A549 (cell line): ENCODE measurements around the gene HLCS. TPM values are rescaled to one million over a fixed set of nuclear protein-coding genes. Genes with fewer than 3 reads are reported as not detected.

ENCODE experiments used
- ATAC-seq, 2 experiments: fragments of 200-7000 bp in 1 of 2; fragments of >200 bp in 1 of 2; cut with Nextera tagmentation in 1 of 2; cut with Tn5 transposase in 1 of 2; 3 replicates each; pipeline versions ENCODE4 v1.8.0 to v1.9.1; 2018 to 2020; ENCODE audit warnings: mild to moderate bottlenecking in 1 of 2, moderate library complexity in 1 of 2
- CTCF ChIA-PET: fragments of 300-600 bp; sonication (Branson Sonifier 250); formaldehyde crosslinking; extraction: SDS; loops from one replicate; lab custom pipeline; 2021; ENCODE audit warnings: antibody characterized with exemption, inconsistent platforms; lab: Yijun Ruan, JAX
- POLR2A ChIA-PET: fragments of 350-600 bp; formaldehyde crosslinking; extraction: SDS; loops from one replicate; lab custom pipeline; 2021; ENCODE audit warnings: antibody characterized with exemption, inconsistent platforms; lab: Yijun Ruan, JAX
- DNase-seq, 2 experiments: peaks; one replicate each; pipeline versions ENCODE4 v3.0.0 to v3.0.0-alpha.2; 2011 to 2016; ENCODE audit warnings: low read depth in 1 of 2, low spot score in 1 of 2
- FAIRE-seq: peaks from 2 replicates; lab custom pipeline; 2011; peaks lifted over from hg19 to GRCh38; lab: Jason Lieb, UNC
- H3K27ac ChIP-seq, 2 experiments: fragments of >200 bp; sonication (Bioruptor Twin); formaldehyde crosslinking; 3 replicates each; pipeline ENCODE4 v1.5.1; 2016 to 2017
- H3K4me1 ChIP-seq: fragments of >200 bp; sonication (Bioruptor Twin); formaldehyde crosslinking; 3 replicates; pipeline ENCODE4 v1.6.1; 2016
- H3K4me2 ChIP-seq: fragments of >200 bp; sonication (Bioruptor Twin); formaldehyde crosslinking; 3 replicates; pipeline ENCODE4 v1.6.1; 2016
- H3K4me3 ChIP-seq: fragments of >200 bp; sonication (Bioruptor Twin); formaldehyde crosslinking; 3 replicates; pipeline ENCODE4 v1.5.1; 2016
- H3K9me3 ChIP-seq: fragments of >200 bp; sonication (Bioruptor Twin); formaldehyde crosslinking; 3 replicates; pipeline ENCODE4 v1.6.1; 2016
- BHLHE40 ChIP-seq: IDR thresholded peaks from 2 replicates; pipeline ENCODE4 v1.6.1; 2012; ENCODE audit warnings: low read depth, low read length, inconsistent platforms
- CBX8 ChIP-seq: fragments of 200-600 bp; sonication (generic); IDR thresholded peaks from 2 replicates; pipeline ENCODE4 v1.6.1; 2016
- CEBPB ChIP-seq, 2 experiments: fragments of >200 bp in 1 of 2; sonication (Bioruptor Twin) in 1 of 2; formaldehyde crosslinking in 1 of 2; IDR thresholded peaks; 2 replicates each; pipeline ENCODE4 v1.6.1; 2012 to 2016
- EHF ChIP-seq: fragments of 250-450 bp; sonication (Bioruptor Pico); IDR thresholded peaks from 2 replicates; pipeline ENCODE4 v1.5.0; 2020; ENCODE audit warnings: mild to moderate bottlenecking
- FOSB ChIP-seq: fragments of 250-450 bp; sonication (Bioruptor Pico); IDR thresholded peaks from 2 replicates; pipeline ENCODE4 v1.5.0; 2020; ENCODE audit warnings: mild to moderate bottlenecking, moderate library complexity
- FOXS1 ChIP-seq: fragments of 250-450 bp; sonication (Bioruptor Pico); IDR thresholded peaks from 2 replicates; pipeline ENCODE4 v1.5.0; 2020; ENCODE audit warnings: mild to moderate bottlenecking, moderate library complexity
- HOXB13 ChIP-seq: fragments of 250-450 bp; sonication (Bioruptor Pico); IDR thresholded peaks from 2 replicates; pipeline ENCODE4 v1.5.0; 2020; ENCODE audit warnings: low read depth, mild to moderate bottlenecking, moderate library complexity
- HOXB5 ChIP-seq: fragments of 250-450 bp; sonication (Bioruptor Pico); IDR thresholded peaks from 2 replicates; pipeline ENCODE4 v1.5.0; 2020; ENCODE audit warnings: mild to moderate bottlenecking, moderate library complexity
- KDM1A ChIP-seq: fragments of 200-600 bp; sonication (generic); IDR thresholded peaks from 2 replicates; pipeline ENCODE4 v1.6.1; 2016; ENCODE audit warnings: low read depth, mild to moderate bottlenecking
- MAFK ChIP-seq: fragments of 450-650 bp; IDR thresholded peaks from 2 replicates; pipeline ENCODE4 v1.6.1; 2014; ENCODE audit not compliant: partially characterized antibody
- RAD21 ChIP-seq, 2 experiments: fragments of >200 bp in 1 of 2; sonication (Bioruptor Twin) in 1 of 2; formaldehyde crosslinking in 1 of 2; IDR thresholded peaks in 1 of 2; conservative IDR thresholded peaks in 1 of 2; 2 replicates in 1 of 2; 3 replicates in 1 of 2; pipeline ENCODE4 v1.6.1; 2012 to 2018; ENCODE audit warnings: inconsistent platforms in 1 of 2
- RNF2 ChIP-seq: fragments of 200-600 bp; sonication (generic); IDR thresholded peaks from 2 replicates; pipeline ENCODE4 v1.6.1; 2016; ENCODE audit warnings: low read depth, mild to moderate bottlenecking, antibody characterized with exemption, moderate library complexity, borderline replicate concordance
- SMC3 ChIP-seq: fragments of >200 bp; sonication (Bioruptor Twin); formaldehyde crosslinking; IDR thresholded peaks from 3 replicates; pipeline ENCODE4 v1.6.1; 2018; ENCODE audit warnings: inconsistent platforms
- SREBF2 ChIP-seq: fragments of 450-650 bp; IDR thresholded peaks from 2 replicates; pipeline ENCODE4 v1.6.1; 2014; ENCODE audit warnings: mild to moderate bottlenecking, moderate library complexity
- TP53 ChIP-seq: fragments of 250-450 bp; sonication (Bioruptor Pico); IDR thresholded peaks from 2 replicates; pipeline ENCODE4 v1.5.0; 2021; ENCODE audit warnings: mild to moderate bottlenecking, moderate library complexity
- ZFP36 ChIP-seq: fragments of 450-650 bp; IDR thresholded peaks from 2 replicates; pipeline ENCODE4 v1.6.1; 2014; ENCODE audit warnings: borderline replicate concordance; ENCODE audit not compliant: partially characterized antibody
- ZNF302 ChIP-seq: fragments of 250-450 bp; sonication (Bioruptor Pico); IDR thresholded peaks from 2 replicates; pipeline ENCODE4 v1.9.0; 2021; ENCODE audit warnings: inconsistent platforms, mild to moderate bottlenecking, moderate library complexity
- WGBS: methylation state at CpG from one replicate; pipeline ENCODE4 v1.1.6; 2017; ENCODE audit errors: missing lambda C conversion rate; 5-methylcytosine and 5-hydroxymethylcytosine counted together
- polyA plus RNA-seq, 4 experiments: library from polyadenylated mRNA; depleted of rRNA in 3 of 4; stranded (reverse); fragments of >200 nt; fragmentation: RNase III in 1 of 4; extraction: RNeasy Plus Mini Kit Qiagen cat#74134 plus additional on column Dnase treatment in 1 of 4; gene quantifications; 2 replicates in 3 of 4; 3 replicates in 1 of 4; pipeline ENCODE4 v1.2.3, GENCODE V29; 2011 to 2017
- TF ChIP-seq, protein P1 (sequence below): fragments of >200 bp; sonication (Bioruptor Twin); formaldehyde crosslinking; IDR thresholded peaks from 3 replicates; pipeline ENCODE4 v1.5.1; 2016
- TF ChIP-seq, protein P2 (sequence below): IDR thresholded peaks from 2 replicates; pipeline ENCODE4 v1.6.1; 2012
- TF ChIP-seq, protein P3 (sequence below): IDR thresholded peaks from 2 replicates; pipeline ENCODE4 v1.6.1; 2012
- TF ChIP-seq, protein P4 (sequence below): fragments of 250-450 bp; sonication (Bioruptor Pico); IDR thresholded peaks from 2 replicates; pipeline ENCODE4 v1.5.0; 2021; ENCODE audit warnings: mild to moderate bottlenecking, moderate library complexity, borderline replicate concordance

The HLCS gene
- polyA plus RNA-seq, 2 of the 4 experiments (the other 2 are of a cell fraction), result 8.4 to 24.3 TPM

DNA sequence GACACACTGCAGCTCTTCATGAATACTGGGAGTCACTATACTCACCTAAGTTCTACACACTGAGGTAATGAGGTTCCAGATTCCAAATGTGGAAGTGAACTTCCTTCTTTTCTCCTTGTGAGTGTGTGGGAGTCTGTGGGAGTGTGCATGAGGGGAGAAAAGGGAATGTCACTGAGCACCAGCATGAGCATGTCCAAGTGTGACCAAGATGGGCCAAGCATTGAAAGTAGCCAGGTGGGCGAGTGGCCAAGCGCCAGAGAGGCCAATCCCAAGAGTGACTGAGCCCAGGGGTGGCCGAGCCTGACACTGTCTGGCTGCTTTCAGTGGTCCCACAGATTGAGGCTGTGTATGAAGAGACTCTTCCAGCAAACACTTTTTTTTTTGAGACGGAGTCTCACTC lies 132.3 kb downstream of the HLCS start:
- WGBS, result 92% methylated on average over 4 of the region's 4 CpGs
- FAIRE-seq (no peak), ATAC-seq (no peak), DNase-seq (no peak)
- Histone ChIP-seq H3K4me2 (no peak overlapping the region), H3K27ac (no peak overlapping the region), H3K9me3 (no peaks in the 10 kb centered on the region), H3K4me3 (no peak overlapping the region), H3K4me1 (peaks cover 9% of the 10 kb centered on the region; the same call in 2 of the 3 replicates)
- TF ChIP-seq ZFP36 (no peak), EHF (CRISPR knock-in tag) (no peak), HOXB13 (CRISPR knock-in tag) (no peak), CBX8 (no peak), KDM1A (no peak), BHLHE40 (no peak), MAFK (no peak), RNF2 (no peak), ZNF302 (CRISPR knock-in tag) (no peak), SMC3 (no peak), HOXB5 (CRISPR knock-in tag) (no peak)
- TF ChIP-seq, protein P1, sequence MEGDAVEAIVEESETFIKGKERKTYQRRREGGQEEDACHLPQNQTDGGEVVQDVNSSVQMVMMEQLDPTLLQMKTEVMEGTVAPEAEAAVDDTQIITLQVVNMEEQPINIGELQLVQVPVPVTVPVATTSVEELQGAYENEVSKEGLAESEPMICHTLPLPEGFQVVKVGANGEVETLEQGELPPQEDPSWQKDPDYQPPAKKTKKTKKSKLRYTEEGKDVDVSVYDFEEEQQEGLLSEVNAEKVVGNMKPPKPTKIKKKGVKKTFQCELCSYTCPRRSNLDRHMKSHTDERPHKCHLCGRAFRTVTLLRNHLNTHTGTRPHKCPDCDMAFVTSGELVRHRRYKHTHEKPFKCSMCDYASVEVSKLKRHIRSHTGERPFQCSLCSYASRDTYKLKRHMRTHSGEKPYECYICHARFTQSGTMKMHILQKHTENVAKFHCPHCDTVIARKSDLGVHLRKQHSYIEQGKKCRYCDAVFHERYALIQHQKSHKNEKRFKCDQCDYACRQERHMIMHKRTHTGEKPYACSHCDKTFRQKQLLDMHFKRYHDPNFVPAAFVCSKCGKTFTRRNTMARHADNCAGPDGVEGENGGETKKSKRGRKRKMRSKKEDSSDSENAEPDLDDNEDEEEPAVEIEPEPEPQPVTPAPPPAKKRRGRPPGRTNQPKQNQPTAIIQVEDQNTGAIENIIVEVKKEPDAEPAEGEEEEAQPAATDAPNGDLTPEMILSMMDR, result no peak
- TF ChIP-seq, protein P2, sequence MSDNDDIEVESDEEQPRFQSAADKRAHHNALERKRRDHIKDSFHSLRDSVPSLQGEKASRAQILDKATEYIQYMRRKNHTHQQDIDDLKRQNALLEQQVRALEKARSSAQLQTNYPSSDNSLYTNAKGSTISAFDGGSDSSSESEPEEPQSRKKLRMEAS, result no peak
- TF ChIP-seq, protein P3, sequence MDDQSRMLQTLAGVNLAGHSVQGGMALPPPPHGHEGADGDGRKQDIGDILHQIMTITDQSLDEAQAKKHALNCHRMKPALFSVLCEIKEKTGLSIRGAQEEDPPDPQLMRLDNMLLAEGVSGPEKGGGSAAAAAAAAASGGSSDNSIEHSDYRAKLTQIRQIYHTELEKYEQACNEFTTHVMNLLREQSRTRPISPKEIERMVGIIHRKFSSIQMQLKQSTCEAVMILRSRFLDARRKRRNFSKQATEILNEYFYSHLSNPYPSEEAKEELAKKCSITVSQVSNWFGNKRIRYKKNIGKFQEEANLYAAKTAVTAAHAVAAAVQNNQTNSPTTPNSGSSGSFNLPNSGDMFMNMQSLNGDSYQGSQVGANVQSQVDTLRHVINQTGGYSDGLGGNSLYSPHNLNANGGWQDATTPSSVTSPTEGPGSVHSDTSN, result no peak
- TF ChIP-seq, protein P4, sequence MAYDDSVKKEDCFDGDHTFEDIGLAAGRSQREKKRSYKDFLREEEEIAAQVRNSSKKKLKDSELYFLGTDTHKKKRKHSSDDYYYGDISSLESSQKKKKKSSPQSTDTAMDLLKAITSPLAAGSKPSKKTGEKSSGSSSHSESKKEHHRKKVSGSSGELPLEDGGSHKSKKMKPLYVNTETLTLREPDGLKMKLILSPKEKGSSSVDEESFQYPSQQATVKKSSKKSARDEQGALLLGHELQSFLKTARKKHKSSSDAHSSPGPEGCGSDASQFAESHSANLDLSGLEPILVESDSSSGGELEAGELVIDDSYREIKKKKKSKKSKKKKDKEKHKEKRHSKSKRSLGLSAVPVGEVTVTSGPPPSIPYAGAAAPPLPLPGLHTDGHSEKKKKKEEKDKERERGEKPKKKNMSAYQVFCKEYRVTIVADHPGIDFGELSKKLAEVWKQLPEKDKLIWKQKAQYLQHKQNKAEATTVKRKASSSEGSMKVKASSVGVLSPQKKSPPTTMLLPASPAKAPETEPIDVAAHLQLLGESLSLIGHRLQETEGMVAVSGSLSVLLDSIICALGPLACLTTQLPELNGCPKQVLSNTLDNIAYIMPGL (CRISPR knock-in tag), result no peak
- ChIA-PET CTCF (no interaction called here), POLR2A (no interaction called here)

DNA sequence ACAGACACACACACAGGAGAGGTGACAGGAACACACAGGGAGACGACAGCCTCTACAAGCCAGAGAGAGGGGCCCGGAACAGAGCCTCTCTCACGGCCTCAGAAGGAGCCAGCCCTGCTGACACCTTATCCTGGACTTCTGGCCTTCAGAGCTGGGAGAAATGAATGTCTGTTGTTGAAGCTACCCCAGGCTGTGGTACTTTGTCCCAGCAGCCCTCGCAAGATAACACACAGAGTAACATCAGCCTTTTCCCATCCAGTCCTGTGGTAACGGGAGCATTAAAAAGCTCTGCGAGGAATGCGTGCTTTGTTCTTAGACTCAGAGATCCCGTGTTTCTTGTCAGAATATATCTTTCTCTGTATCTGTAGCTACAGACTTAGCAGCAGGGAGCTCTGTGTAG lies 136.4 kb downstream of the HLCS start:
- POLR2A ChIA-PET, result no interaction called here
- CTCF ChIA-PET, result interaction anchor here (1.6 kb wide), 1 partner anchor 17 kb away, joined by 3 read pairs; no protein-coding TSS in a partner anchor
- H3K4me2 ChIP-seq, result no peak overlapping the region
- ATAC-seq (no peak; a peak in 1 of 6 replicates), DNase-seq (no peak), FAIRE-seq (no peak)
- no peaks in the 10 kb centered on the region for H3K4me1 ChIP-seq
- H3K27ac ChIP-seq, result peak overlapping the region in 1 of 2 experiments; percentile 61; a peak in 2 of 6 replicates
- no peaks in the 10 kb centered on the region for H3K9me3 ChIP-seq
- no peak overlapping the region for H3K4me3 ChIP-seq
- 95% methylated on average over 8 of the region's 8 CpGs for WGBS
- TF ChIP-seq SREBF2 (no peak), RAD21 (conservative IDR thresholded peaks at IDR 0.05 in 1 of 2, IDR thresholded peaks at IDR 0.05 in 1 of 2) (no peak), TP53 (no peak), FOXS1 (CRISPR knock-in tag) (no peak), CEBPB (IDR thresholded peaks at IDR 0.05) (no peak), FOSB (CRISPR knock-in tag) (no peak)
